Testis (tissue), 3 donors: ENCODE data around the gene SCRN1. TPM values are rescaled to one million over a fixed set of nuclear protein-coding genes. Genes with fewer than 3 reads are reported as not detected.

Experiments used
- DNase-seq: peaks from one replicate; pipeline ENCODE4 v3.0.0-alpha.2; 2019
- H3K27ac ChIP-seq, 2 donors: fragments of 200-600 bp; sonication (generic); one replicate each; pipeline ENCODE4 v1.5.1; 2019
- H3K27me3 ChIP-seq: fragments of 200-600 bp; sonication (generic); one replicate; pipeline ENCODE4 v1.5.1; 2019
- H3K36me3 ChIP-seq: fragments of 200-600 bp; sonication (generic); one replicate; pipeline ENCODE4 v1.5.1; 2017; ENCODE audit warnings: low read depth; ENCODE audit errors: missing control alignments
- H3K4me1 ChIP-seq: fragments of 200-600 bp; sonication (generic); one replicate; pipeline ENCODE4 v1.5.1; 2019
- H3K4me3 ChIP-seq, 2 donors: fragments of 200-600 bp; sonication (generic); one replicate each; pipeline ENCODE4 v1.5.1; 2017 to 2019
- H3K9me3 ChIP-seq: fragments of 200-600 bp; sonication (generic); one replicate; pipeline ENCODE4 v1.5.1; 2017
- CTCF ChIP-seq, 3 experiments: fragments of 450-650 bp in 2 of 3; fragments of 200-600 bp in 1 of 3; sonication (generic) in 1 of 3; IDR thresholded peaks; one replicate each; pipeline ENCODE4 v1.5.1; 2016 to 2019; ENCODE audit warnings: antibody characterized with exemption in 3 of 3, mild to moderate bottlenecking in 2 of 3, moderate library complexity in 1 of 3
- POLR2A ChIP-seq: fragments of 450-650 bp; IDR thresholded peaks from one replicate; pipeline ENCODE4 v1.6.1; 2017; ENCODE audit warnings: antibody characterized with exemption, mild to moderate bottlenecking, moderate library complexity
- WGBS, 2 donors: methylation state at CpG; one replicate each; pipeline ENCODE4 v1.1.5; 2018; 5-methylcytosine and 5-hydroxymethylcytosine counted together
- intact Hi-C: fragments of 100-400 bp; cut with DNase I; formaldehyde crosslinking; loops from one replicate; pipeline ENCODE4 v1.15.1; 2023; ENCODE audit warnings: low total_unique reads
- polyA plus RNA-seq: library from polyadenylated mRNA; stranded (reverse); fragments of 350-450 nt; fragmentation: Illumina TruSeq; extraction: RNeasy Lipid Tissue Mini Kit (QIAGEN cat#74804); gene quantifications from one replicate; pipeline ENCODE4 v1.2.3, GENCODE V29; 2014; ENCODE audit warnings: low read depth, low replicate concordance; ENCODE audit not compliant: insufficient read depth
- total RNA-seq, 2 donors: library from RNA; depleted of rRNA; stranded (reverse); fragments of >200 nt; gene quantifications; one replicate each; pipeline ENCODE4 v1.2.3, GENCODE V29; 2016

Gene SCRN1
- total and polyA plus RNA-seq, 3 donors from 2014 or later = 56.8 to 107 (median 78.0) TPM

GRCh38 chr7:29926741-29927140 is 62.9 kb downstream of the SCRN1 start:
- WGBS, 2 donors = 40 to 42% methylated on average over 5 of the region's 5 CpGs
- no peaks in the 10 kb centered on the region for H3K27me3 ChIP-seq
- peaks cover 3% of the 10 kb centered on the region for H3K4me1 ChIP-seq
- no peak overlapping the region for H3K27ac ChIP-seq
- H3K36me3 ChIP-seq = no peaks in the 10 kb centered on the region
- no peak for DNase-seq
- TF ChIP-seq POLR2A (no peak), CTCF (IDR thresholded peaks at IDR 0.05) (no peak)
- no peak overlapping the region for H3K4me3 ChIP-seq
- no peaks in the 10 kb centered on the region for H3K9me3 ChIP-seq
- intact Hi-C loops = no loop called here

GRCh38 chr7:29926216-29926615 is 63.4 kb downstream of the SCRN1 start:
- Histone ChIP-seq H3K27ac (no peak overlapping the region), H3K27me3 (no peaks in the 10 kb centered on the region), H3K4me1 (peaks cover 4% of the 10 kb centered on the region), H3K36me3 (no peaks in the 10 kb centered on the region), H3K9me3 (no peaks in the 10 kb centered on the region), H3K4me3 (no peak overlapping the region)
- no peak for DNase-seq
- intact Hi-C loops = no loop called here
- TF ChIP-seq CTCF (IDR thresholded peaks at IDR 0.05) (no peak), POLR2A (no peak)
- WGBS, 2 donors = 92 to 96% methylated on average over 15 of the region's 15 CpGs

GRCh38 chr7:29924684-29925083 is 64.9 kb downstream of the SCRN1 start:
- no peak overlapping the region for H3K4me3 ChIP-seq
- intact Hi-C loops = no loop called here
- peaks cover 6% of the 10 kb centered on the region for H3K4me1 ChIP-seq

GRCh38 chr7:29924006-29924405 is 65.6 kb downstream of the SCRN1 start:
- no peak for DNase-seq
- no peaks in the 10 kb centered on the region for H3K9me3 ChIP-seq
- peaks cover 6% of the 10 kb centered on the region for H3K4me1 ChIP-seq
- H3K4me3 ChIP-seq = no peak overlapping the region
- intact Hi-C loops = no loop called here
- H3K36me3 ChIP-seq = no peaks in the 10 kb centered on the region
- no peak overlapping the region for H3K27ac ChIP-seq
- 76 to 78% methylated on average over 6 to 9 of the region's 9 CpGs for WGBS, 2 donors
- H3K27me3 ChIP-seq = no peaks in the 10 kb centered on the region
- TF ChIP-seq POLR2A = no peak
- TF ChIP-seq CTCF (IDR thresholded peaks at IDR 0.05) = no peak

More at GRCh38 chr7:29924684-29925083, 64.9 kb downstream of the SCRN1 start:
- TF ChIP-seq POLR2A (no peak), CTCF (IDR thresholded peaks at IDR 0.05) (no peak)
- Histone ChIP-seq H3K27me3 (no peaks in the 10 kb centered on the region), H3K36me3 (no peaks in the 10 kb centered on the region), H3K9me3 (no peaks in the 10 kb centered on the region), H3K27ac (no peak overlapping the region)
- no peak for DNase-seq
- WGBS, 2 donors = 96 to 100% methylated on average over 2 of the region's 2 CpGs

GRCh38 chr7:29922921-29923700 is 66.5 kb downstream of the SCRN1 start:
- no peaks in the 10 kb centered on the region for H3K36me3 ChIP-seq
- no peak overlapping the region for H3K27ac ChIP-seq
- intact Hi-C loops = no loop called here
- DNase-seq = no peak
- H3K4me1 ChIP-seq = peaks cover 6% of the 10 kb centered on the region
- WGBS, 2 donors = 79 to 87% methylated on average over 5 to 7 of the region's 7 CpGs
- H3K27me3 ChIP-seq = no peaks in the 10 kb centered on the region
- no peak overlapping the region for H3K4me3 ChIP-seq
- TF ChIP-seq POLR2A (no peak), CTCF (IDR thresholded peaks at IDR 0.05) (no peak)
- no peaks in the 10 kb centered on the region for H3K9me3 ChIP-seq
